K562 (cell line): ENCODE data around the gene TCF23. TPM values are rescaled to one million over a fixed set of nuclear protein-coding genes. Genes with fewer than 3 reads are reported as not detected.

Experiments
- ATF1 ChIP-seq, 2 experiments: fragments of 450-650 bp in 1 of 2; IDR thresholded peaks; 2 replicates each; pipeline ENCODE4 v1.6.1; 2016; ENCODE audit warnings: missing compliant biosample characterization in 1 of 2, missing genetic modification characterization in 1 of 2
- ATF3 ChIP-seq, 2 experiments: fragments of 450-650 bp in 1 of 2; sonication (generic) in 1 of 2; formaldehyde crosslinking in 1 of 2; IDR thresholded peaks in 1 of 2; conservative IDR thresholded peaks in 1 of 2; 2 replicates each; pipeline versions ENCODE4 v1.6.1 to v1.8.1; 2016 to 2023; ENCODE audit warnings: mild to moderate bottlenecking in 2 of 2, moderate library complexity in 2 of 2, inconsistent platforms in 1 of 2, missing genetic modification reagents in 1 of 2
- BHLHE40 ChIP-seq: IDR thresholded peaks from 2 replicates; pipeline ENCODE4 v1.6.1; 2011; ENCODE audit warnings: low read length, improper control_type of control experiment
- E2F5 ChIP-seq: sonication (generic); formaldehyde crosslinking; IDR thresholded peaks from 2 replicates; pipeline ENCODE4 v1.8.0; 2022; ENCODE audit warnings: mild to moderate bottlenecking, missing genetic modification reagents
- HLTF ChIP-seq: fragments of 450-650 bp; IDR thresholded peaks from 2 replicates; pipeline ENCODE4 v1.6.1; 2016
- JUND ChIP-seq, 2 experiments: IDR thresholded peaks; 2 replicates in 1 of 2; 3 replicates in 1 of 2; pipeline ENCODE4 v1.6.1; 2011; ENCODE audit warnings: borderline replicate concordance in 2 of 2, low read depth in 2 of 2, low read length in 2 of 2, improper control_type of control experiment in 1 of 2, missing biosample characterization in 1 of 2, missing genetic modification characterization in 1 of 2, missing genetic modification reagents in 1 of 2
- NFATC3 ChIP-seq: fragments of 450-650 bp; IDR thresholded peaks from 2 replicates; pipeline ENCODE4 v1.6.1; 2017; ENCODE audit warnings: mild to moderate bottlenecking
- SMAD3 ChIP-seq: fragments of 450-650 bp; formaldehyde crosslinking; conservative IDR thresholded peaks from 2 replicates; pipeline ENCODE4 v1.4.0; 2020; ENCODE audit warnings: mild to moderate bottlenecking
- TEAD2 ChIP-seq: fragments of 450-650 bp; IDR thresholded peaks from 2 replicates; pipeline ENCODE4 v1.6.1; 2016; ENCODE audit warnings: missing genetic modification characterization, control low read depth, missing compliant biosample characterization
- THAP7 ChIP-seq: fragments of 250-450 bp; sonication (Bioruptor Pico); IDR thresholded peaks from 2 replicates; pipeline ENCODE4 v1.5.0; 2021
- VEZF1 ChIP-seq: fragments of 200-800 bp; sonication (Bioruptor generic); IDR thresholded peaks from 2 replicates; pipeline ENCODE4 v1.6.1; 2017; ENCODE audit warnings: missing genetic modification characterization, missing compliant biosample characterization
- ZBTB1 ChIP-seq: sonication (generic); formaldehyde crosslinking; IDR thresholded peaks from 2 replicates; pipeline ENCODE4 v1.8.1; 2023; ENCODE audit warnings: missing genetic modification reagents, low read depth, mild to moderate bottlenecking, borderline replicate concordance
- ZFP36 ChIP-seq: fragments of 150-350 bp; IDR thresholded peaks from 2 replicates; pipeline ENCODE4 v1.6.1; 2018; ENCODE audit warnings: low read length, low read depth; ENCODE audit not compliant: partially characterized antibody
- ZNF143 ChIP-seq: sonication (generic); formaldehyde crosslinking; IDR thresholded peaks from 2 replicates; pipeline ENCODE4 v1.9.0; 2022; ENCODE audit warnings: mild to moderate bottlenecking, missing genetic modification reagents
- ZNF232 ChIP-seq: sonication (generic); formaldehyde crosslinking; IDR thresholded peaks from 2 replicates; pipeline ENCODE4 v1.8.0; 2022; ENCODE audit warnings: mild to moderate bottlenecking, missing genetic modification reagents
- ZNF395 ChIP-seq: fragments of 200-800 bp; sonication (Bioruptor generic); IDR thresholded peaks from 2 replicates; pipeline ENCODE4 v1.6.1; 2017; ENCODE audit warnings: missing genetic modification characterization, missing compliant biosample characterization
- ZNF511 ChIP-seq: sonication (generic); formaldehyde crosslinking; IDR thresholded peaks from 2 replicates; pipeline ENCODE4 v1.8.0; 2022; ENCODE audit warnings: mild to moderate bottlenecking, missing genetic modification reagents
- ZNF707 ChIP-seq: fragments of 250-450 bp; sonication (Bioruptor Pico); conservative IDR thresholded peaks from 2 replicates; pipeline ENCODE4 v1.8.0; 2022; ENCODE audit warnings: inconsistent platforms, mild to moderate bottlenecking, moderate library complexity
- ZSCAN29 ChIP-seq: fragments of 450-650 bp; IDR thresholded peaks from 2 replicates; pipeline ENCODE4 v1.6.1; 2017
- polyA plus RNA-seq, 8 experiments: library from polyadenylated mRNA; depleted of rRNA in 4 of 8; stranded (reverse) in 5 of 8; unstranded in 3 of 8; fragments of >200 nt; fragmentation: Nextera tagmentation in 2 of 8; fragmentation: Illumina TruSeq in 1 of 8; extraction: Ambion mirVana in 2 of 8; extraction: Trizol in 1 of 8; gene quantifications; 2 replicates each; pipeline versions ENCODE4 v1.2.1 to v1.2.3, GENCODE V29; 2011 to 2014; ENCODE audit warnings: inconsistent platforms in 1 of 8, missing spikeins in 1 of 8
- total RNA-seq, 7 experiments: library from RNA; depleted of rRNA in 6 of 7; stranded (reverse); fragments of >200 nt in 6 of 7; fragmentation: Illumina TruSeq in 2 of 7; extraction: Trizol in 2 of 7; gene quantifications; 2 replicates each; pipeline versions ENCODE4 v1.2.1 to v1.2.3, GENCODE V29; 2011 to 2021; ENCODE audit warnings: low replicate concordance in 1 of 7

TCF23 gene
- total and polyA plus RNA-seq, 9 of the 15 experiments (the other 6 are each of a cell fraction or from before 2014, with no cell fraction given) = 0.07 TPM; not detected in 8

GRCh38 chr2:27162151-27163121 is 13.6 kb downstream of the TCF23 start (continued):
- TF ChIP-seq ATF1 (CRISPR knock-in tag; IDR thresholded peaks at IDR 0.05) (no peak), ATF1 (tag; IDR thresholded peaks at IDR 0.05) (no peak), VEZF1 (CRISPR knock-in tag) (no peak), ZSCAN29 (no peak), ZNF395 (CRISPR knock-in tag) (0 out of 2 replicates have a peak, but pooled peaks have one; percentile 39), HLTF (no peak), ZNF143 (CRISPR knock-in tag) (no peak), ZBTB1 (no peak), JUND (IDR thresholded peaks at IDR 0.05; ENCODE audit: borderline replicate concordance, low read depth, low read length) (peak; percentile 63; the same call in 1 of the 2 replicates), JUND (tag; IDR thresholded peaks at IDR 0.05; ENCODE audit: borderline replicate concordance, low read depth, low read length) (peak; percentile 77; the same call in 2 of the 3 replicates), ZNF707 (no peak), BHLHE40 (no peak), TEAD2 (tag) (no peak), SMAD3 (CRISPR knock-in tag) (no peak), THAP7 (no peak), ATF3 (IDR thresholded peaks at IDR 0.05) (peak; percentile 61; the same call in 1 of the 2 replicates), ATF3 (CRISPR knock-in tag; conservative IDR thresholded peaks at IDR 0.05) (0 out of 2 replicates have a peak, but pooled peaks have one; percentile 21), ZFP36 (no peak), ZNF232 (no peak), ZNF511 (CRISPR knock-in tag) (no peak), NFATC3 (no peak), E2F5 (no peak)
